ENCODE results near the gene NTF3. TPM values are rescaled to one million over a fixed set of nuclear protein-coding genes. Genes with fewer than 3 reads are reported as not detected.
A peak's percentile ranks its signal among the peaks of the same experiment; 100 is the strongest.

NTF3 gene
- total and polyA plus RNA-seq, 2 of the 8 experiments (the other 6 are each of a cell fraction or from before 2014, with no cell fraction given): 1.4 to 2.3 TPM

DNA sequence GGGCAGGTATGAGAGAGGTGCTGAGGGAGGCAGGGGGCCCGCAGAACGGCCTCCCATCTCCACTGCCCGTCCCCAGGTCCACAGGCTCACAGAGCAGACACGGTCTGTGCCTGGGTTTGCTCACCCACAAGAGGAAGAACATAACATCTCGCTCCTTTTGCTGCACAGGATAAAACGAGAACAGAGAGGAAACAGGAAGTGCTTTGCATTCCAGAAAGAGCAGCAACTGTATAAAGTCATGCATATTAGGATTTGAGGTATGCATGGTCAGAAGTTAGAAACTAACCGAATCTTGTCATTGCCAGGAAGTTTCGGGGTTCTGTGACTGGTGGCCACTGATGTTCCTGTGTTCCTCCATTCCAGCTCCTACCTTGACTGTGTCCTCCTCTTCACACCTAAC, 25.0 kb downstream of the NTF3 start:
- H3K4me3 ChIP-seq (ENCODE audit: extremely low read depth in 1 of 4, insufficient read depth in 2 of 4, low read depth in 3 of 4, low read length in 4 of 4): no peak overlapping the region
- H3K79me2 ChIP-seq (ENCODE audit: control insufficient read depth in 1 of 2, insufficient read depth in 2 of 2, low read length in 2 of 2): no peaks in the 10 kb centered on the region
- H3K56ac ChIP-seq (replicated peaks; ENCODE audit: insufficient read length, low read depth, low read length): no peak overlapping the region
- no peak overlapping the region for H3K14ac ChIP-seq (ENCODE audit: insufficient read length)
- H2AK5ac ChIP-seq (ENCODE audit: low read depth, low read length): no peak overlapping the region
- H4K20me1 ChIP-seq (replicated peaks in 1 of 2; ENCODE audit: control insufficient read depth in 1 of 2, insufficient read depth in 2 of 2, low read length in 2 of 2): no peaks in the 10 kb centered on the region
- no peak overlapping the region for H4K8ac ChIP-seq (ENCODE audit: extremely low read depth, insufficient read depth, low read length)
- no peak overlapping the region for H2BK15ac ChIP-seq (ENCODE audit: low read length)
- no peak overlapping the region for H2BK120ac ChIP-seq (replicated peaks; ENCODE audit: low read depth, low read length)
- no peak overlapping the region for H3K9ac ChIP-seq (replicated peaks in 1 of 4; ENCODE audit: extremely low read depth in 1 of 4, low read depth in 3 of 4, low read length in 3 of 4)
- H3K23me2 ChIP-seq (ENCODE audit: low read depth, low read length): no peaks in the 10 kb centered on the region
- H2BK5ac ChIP-seq (ENCODE audit: low read depth, low read length): no peak overlapping the region
- CTCF ChIA-PET (ENCODE audit: partially characterized antibody): interaction anchor here (0.7 to 2.3 kb wide), 4 partner anchors 9 to 193 kb away, joined by 3 to 6 read pairs (median 4); no protein-coding TSS in a partner anchor
- no peaks in the 10 kb centered on the region for H3K9me3 ChIP-seq (ENCODE audit: insufficient read depth in 2 of 2, low read depth in 1 of 2, low read length in 1 of 2)
- no peak for DNase-seq (ENCODE audit: low read depth in 1 of 2, low spot score in 2 of 2)
- no peak overlapping the region for H2BK20ac ChIP-seq (ENCODE audit: low read length)
- peak overlapping the region; percentile 27; the same call in 1 of the 2 replicates for H3K18ac ChIP-seq (ENCODE audit: extremely low read depth, low read length)
- no peak overlapping the region for H3K27ac ChIP-seq (ENCODE audit: low read depth, low read length)
- H3K79me1 ChIP-seq (ENCODE audit: low read depth, low read length): no peaks in the 10 kb centered on the region; the same call in 1 of the 2 replicates
- POLR2A ChIA-PET (ENCODE audit: partially characterized antibody): no interaction called here
- H4K91ac ChIP-seq (replicated peaks; ENCODE audit: insufficient read length, low read length): no peak overlapping the region
- no peak overlapping the region for H3K4me2 ChIP-seq (ENCODE audit: insufficient read depth in 1 of 2, low read depth in 2 of 2, low read length in 2 of 2)
- 0 out of 2 replicates have a peak overlapping the region, but pooled peaks have one; percentile 62 for H2BK12ac ChIP-seq (ENCODE audit: low read depth, low read length)
- no peaks in the 10 kb centered on the region for H3K27me3 ChIP-seq (replicated peaks in 1 of 4; ENCODE audit: control insufficient read depth in 3 of 4, extremely low read depth in 1 of 4, insufficient read depth in 3 of 4, low read length in 3 of 4)
- H2AFZ ChIP-seq (ENCODE audit: low read length): no peak overlapping the region
- FAIRE-seq: no peak
- H4K5ac ChIP-seq (ENCODE audit: insufficient read length, low read depth, low read length): no peak overlapping the region
- 80% methylated on average over 8 of the region's 8 CpGs; no CpG with 5 or more reads in 1 of the 2 experiments for WGBS, 2 experiments (ENCODE audit: extremely low coverage in 1 of 2, insufficient coverage in 1 of 2, insufficient read length in 1 of 2, insufficient replicate concordance in 2 of 2, low coverage in 1 of 2, low lambda C conversion rate in 2 of 2, missing lambda C conversion rate in 1 of 2)
- no peak overlapping the region for H3K4ac ChIP-seq (replicated peaks; ENCODE audit: insufficient read length, low read depth, low read length)
- no peak overlapping the region for H3K23ac ChIP-seq (ENCODE audit: insufficient read length)
- peaks cover 0 to 5% (median under 1%) of the 10 kb centered on the region in 4 experiments; a peak in 3 of 7 replicates for H3K4me1 ChIP-seq (replicated peaks in 1 of 4; ENCODE audit: control insufficient read depth in 3 of 4, insufficient read depth in 4 of 4, low read length in 3 of 4)
- no peaks in the 10 kb centered on the region for H3K36me3 ChIP-seq (ENCODE audit: control insufficient read depth in 2 of 4, insufficient read depth in 4 of 4, low read length in 3 of 4)
- TF ChIP-seq SP4 (IDR thresholded peaks at IDR 0.05; ENCODE audit: low read length) (no peak), KDM1A (IDR thresholded peaks at IDR 0.05; ENCODE audit: borderline replicate concordance, low read length) (no peak), TAF7 (optimal IDR thresholded peaks at IDR 0.05; ENCODE audit: borderline replicate concordance, low read depth, low read length) (no peak), CTBP2 (IDR thresholded peaks at IDR 0.05; ENCODE audit: borderline replicate concordance, insufficient read depth, insufficient read length, low read length) (no peak), BACH1 (IDR thresholded peaks at IDR 0.05; ENCODE audit: low read length) (no peak), KDM5A (IDR thresholded peaks at IDR 0.05; ENCODE audit: low read length) (no peak), JUND (IDR thresholded peaks at IDR 0.05; ENCODE audit: low read length) (no peak), SP2 (IDR thresholded peaks at IDR 0.05; ENCODE audit: low read length) (no peak), PHF8 (conservative IDR thresholded peaks at IDR 0.05; ENCODE audit: low read depth, low read length) (no peak), POLR2AphosphoS5 (IDR thresholded peaks at IDR 0.05; ENCODE audit: low read depth, low read length) (no peak), RXRA (IDR thresholded peaks at IDR 0.05; ENCODE audit: insufficient read depth, low read depth, low read length) (no peak), ZNF274 (IDR thresholded peaks at IDR 0.05; ENCODE audit: borderline replicate concordance, extremely low read depth, low read length) (no peak), SIX5 (IDR thresholded peaks at IDR 0.05; ENCODE audit: low read depth, low read length) (no peak), TAF1 (IDR thresholded peaks at IDR 0.05; ENCODE audit: low read depth, low read length) (no peak)
- TF ChIP-seq, protein P1, sequence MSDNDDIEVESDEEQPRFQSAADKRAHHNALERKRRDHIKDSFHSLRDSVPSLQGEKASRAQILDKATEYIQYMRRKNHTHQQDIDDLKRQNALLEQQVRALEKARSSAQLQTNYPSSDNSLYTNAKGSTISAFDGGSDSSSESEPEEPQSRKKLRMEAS (IDR thresholded peaks at IDR 0.05): no peak
